ENCODE data around the gene HRNR.
"Not testable (repeated sequence)": the region's sequence is repeated elsewhere in the genome, so short reads cannot be mapped to it uniquely, and the experiment has no call there.

The HRNR gene

GRCh38 chr1:152224093-152224492, at the start of gene HRNR:
HRNR (minus strand) TSS chr1:152224193; CDS start chr1:152223253, 940 bp downstream.
- no peak for DNase-seq

GRCh38 chr1:152256394-152256793, 32.4 kb upstream of the HRNR start:
- DNase-seq = not testable (repeated sequence)

GRCh38 chr1:152252157-152252556, 28.2 kb upstream of the HRNR start:
- no peak for DNase-seq

GRCh38 chr1:152251391-152251790, 27.4 kb upstream of the HRNR start:
- no peak for DNase-seq

- no peak for DNase-seq
Measured at GRCh38 chr1:152247316-152247715, 23.3 kb upstream of the HRNR start.

- DNase-seq = no peak
Measured at GRCh38 chr1:152244576-152245273, 20.7 kb upstream of the HRNR start.

GRCh38 chr1:152237093-152237492, 13.1 kb upstream of the HRNR start:
- DNase-seq = no peak

GRCh38 chr1:152228831-152229230, 4.8 kb upstream of the HRNR start:
- DNase-seq = no peak

- DNase-seq = no peak
Measured at GRCh38 chr1:152227310-152227928, 3.4 kb upstream of the HRNR start.

- no peak for DNase-seq
Measured at GRCh38 chr1:152225678-152226077, 1.7 kb upstream of the HRNR start.

- DNase-seq = no peak
Measured at GRCh38 chr1:152220166-152221163, 3.5 kb downstream of the HRNR start.

GRCh38 chr1:152219438-152219837, 4.6 kb downstream of the HRNR start:
- not testable (repeated sequence) for DNase-seq

GRCh38 chr1:152218762-152219436, 5.1 kb downstream of the HRNR start:
- DNase-seq = no peak

GRCh38 chr1:152215604-152216003, 8.4 kb downstream of the HRNR start:
- not testable (repeated sequence) for DNase-seq

- DNase-seq = not testable (repeated sequence)
Measured at GRCh38 chr1:152214911-152215310, 9.1 kb downstream of the HRNR start.

- no peak for DNase-seq
Measured at GRCh38 chr1:152198982-152199381, 25.0 kb downstream of the HRNR start.

- DNase-seq = no peak
Measured at GRCh38 chr1:152197361-152197941, 26.5 kb downstream of the HRNR start.

- no peak for DNase-seq
Measured at GRCh38 chr1:152191711-152192110, 32.3 kb downstream of the HRNR start.

GRCh38 chr1:152191260-152191659, 32.7 kb downstream of the HRNR start:
- DNase-seq = no peak

GRCh38 chr1:152190589-152190988, 33.4 kb downstream of the HRNR start:
- DNase-seq = no peak

GRCh38 chr1:152189657-152190442, 34.1 kb downstream of the HRNR start:
- DNase-seq = peak; percentile 30
